Measurements from ENCODE around the gene ADAT3.

DNA sequence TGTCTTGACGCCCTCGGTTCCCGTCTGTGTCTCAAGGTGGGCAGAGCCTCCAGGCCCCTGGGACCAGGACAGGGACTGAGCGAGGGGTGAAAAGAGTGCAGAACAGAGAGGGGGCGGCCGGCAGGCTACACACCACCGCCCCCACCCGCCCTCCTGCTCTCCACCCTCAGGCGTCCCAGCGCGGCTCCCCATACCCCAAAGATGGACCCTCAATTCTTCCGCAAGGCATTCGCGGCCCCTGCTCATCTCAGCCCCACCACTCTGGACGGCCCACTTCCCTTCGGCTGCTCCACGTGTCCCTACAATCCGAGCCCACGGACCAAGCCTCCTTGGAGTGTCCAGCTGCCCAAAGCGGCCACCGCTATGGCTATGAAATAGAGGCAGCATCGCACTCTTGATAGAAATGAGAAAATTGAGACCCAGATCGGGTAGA lies 43.6 kb upstream of the ADAT3 start:
- TF ChIP-seq, protein P1, sequence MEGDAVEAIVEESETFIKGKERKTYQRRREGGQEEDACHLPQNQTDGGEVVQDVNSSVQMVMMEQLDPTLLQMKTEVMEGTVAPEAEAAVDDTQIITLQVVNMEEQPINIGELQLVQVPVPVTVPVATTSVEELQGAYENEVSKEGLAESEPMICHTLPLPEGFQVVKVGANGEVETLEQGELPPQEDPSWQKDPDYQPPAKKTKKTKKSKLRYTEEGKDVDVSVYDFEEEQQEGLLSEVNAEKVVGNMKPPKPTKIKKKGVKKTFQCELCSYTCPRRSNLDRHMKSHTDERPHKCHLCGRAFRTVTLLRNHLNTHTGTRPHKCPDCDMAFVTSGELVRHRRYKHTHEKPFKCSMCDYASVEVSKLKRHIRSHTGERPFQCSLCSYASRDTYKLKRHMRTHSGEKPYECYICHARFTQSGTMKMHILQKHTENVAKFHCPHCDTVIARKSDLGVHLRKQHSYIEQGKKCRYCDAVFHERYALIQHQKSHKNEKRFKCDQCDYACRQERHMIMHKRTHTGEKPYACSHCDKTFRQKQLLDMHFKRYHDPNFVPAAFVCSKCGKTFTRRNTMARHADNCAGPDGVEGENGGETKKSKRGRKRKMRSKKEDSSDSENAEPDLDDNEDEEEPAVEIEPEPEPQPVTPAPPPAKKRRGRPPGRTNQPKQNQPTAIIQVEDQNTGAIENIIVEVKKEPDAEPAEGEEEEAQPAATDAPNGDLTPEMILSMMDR (IDR thresholded peaks at IDR 0.05) = no peak
- TF ChIP-seq EZH2 (IDR thresholded peaks at IDR 0.05) = peak; percentile 76
- peak; percentile 77 for TF ChIP-seq EZH2phosphoT487 (IDR thresholded peaks at IDR 0.05)
